Stomach (tissue), 9 donors: ENCODE measurements around the gene PI16. TPM values are rescaled to one million over a fixed set of nuclear protein-coding genes. Genes with fewer than 3 reads are reported as not detected.

Experiments used
- DNase-seq, 2 donors: peaks; one replicate each; pipeline versions ENCODE4 v3.0.0 to v3.0.0-alpha.2; 2013 to 2019
- H3K27ac ChIP-seq, 5 donors: fragments of 200-600 bp in 4 of 5; sonication (generic) in 4 of 5; one replicate each; pipeline ENCODE4 v1.5.1; 2013 to 2019; ENCODE audit warnings: mild to moderate bottlenecking in 1 of 5, moderate library complexity in 1 of 5
- H3K27me3 ChIP-seq, 3 donors: fragments of 200-600 bp; sonication (generic); one replicate each; pipeline ENCODE4 v1.5.1; 2017 to 2019; ENCODE audit warnings: mixed run types in 1 of 3
- H3K36me3 ChIP-seq, 4 donors: fragments of 200-600 bp; sonication (generic); 1 replicate in 3 of 4; 2 replicates in 1 of 4; pipeline ENCODE4 v1.5.1; 2016 to 2019
- H3K4me1 ChIP-seq, 4 donors: fragments of 200-600 bp; sonication (generic); one replicate each; pipeline ENCODE4 v1.5.1; 2016 to 2019
- H3K4me3 ChIP-seq, 4 donors: fragments of 200-600 bp; sonication (generic) in 3 of 4; one replicate each; pipeline ENCODE4 v1.5.1; 2016 to 2019; ENCODE audit warnings: mild to moderate bottlenecking in 1 of 4
- H3K9me3 ChIP-seq, 4 donors: fragments of 200-600 bp; sonication (generic); one replicate each; pipeline ENCODE4 v1.5.1; 2016 to 2019
- EP300 ChIP-seq: sonication (generic); formaldehyde crosslinking; IDR thresholded peaks from one replicate; pipeline ENCODE4 v1.6.1; 2017; ENCODE audit warnings: antibody characterized with exemption
- POLR2A ChIP-seq, 4 donors: fragments of 450-650 bp; IDR thresholded peaks; one replicate each; pipeline ENCODE4 v1.6.1; 2016; ENCODE audit warnings: antibody characterized with exemption in 4 of 4, control low read depth in 2 of 4, mild to moderate bottlenecking in 1 of 4, moderate library complexity in 1 of 4
- POLR2AphosphoS5 ChIP-seq, 3 donors: sonication (generic); formaldehyde crosslinking; IDR thresholded peaks; one replicate each; pipeline ENCODE4 v1.6.1; 2016; ENCODE audit warnings: antibody characterized with exemption in 3 of 3
- WGBS, 5 donors: extraction: QIAGEN DNeasy Blood & Tissue Kit in 3 of 5; methylation state at CpG; one replicate each; pipeline versions ENCODE4 v1.1.5 to v1.1.7; 2013 to 2018; 5-methylcytosine and 5-hydroxymethylcytosine counted together
- intact Hi-C: fragments of 100-400 bp; cut with DNase I; formaldehyde crosslinking; loops from one replicate; pipeline ENCODE4 v1.15.1; 2023; ENCODE audit warnings: low total_unique reads
- polyA plus RNA-seq, 3 donors: library from polyadenylated mRNA; stranded (reverse); fragments of 200-250 nt; gene quantifications; one replicate each; pipeline ENCODE4 v1.2.3, GENCODE V29; 2013
- total RNA-seq, 5 donors: library from RNA; depleted of rRNA; stranded (reverse); fragments of >200 nt; gene quantifications; one replicate each; pipeline versions ENCODE4 v1.1.0 to v1.2.3, GENCODE V29; 2014 to 2016
- TF ChIP-seq, protein P1 (sequence below), 7 experiments: fragments of 450-650 bp in 4 of 7; fragments of 200-600 bp in 3 of 7; sonication (generic) in 3 of 7; IDR thresholded peaks; one replicate each; pipeline ENCODE4 v1.5.1; 2016 to 2019; ENCODE audit warnings: antibody characterized with exemption in 7 of 7, control low read depth in 2 of 7, mild to moderate bottlenecking in 1 of 7
- donor health status: healthy with polysubstance abuse.
- donor health status: Bipolar disorder and iron deficiency.
- donor health status: healthy.

The PI16 gene
- total and polyA plus RNA-seq, 8 donors = 1.2 to 21.3 (median 3.0) TPM; not detected in 2

DNA sequence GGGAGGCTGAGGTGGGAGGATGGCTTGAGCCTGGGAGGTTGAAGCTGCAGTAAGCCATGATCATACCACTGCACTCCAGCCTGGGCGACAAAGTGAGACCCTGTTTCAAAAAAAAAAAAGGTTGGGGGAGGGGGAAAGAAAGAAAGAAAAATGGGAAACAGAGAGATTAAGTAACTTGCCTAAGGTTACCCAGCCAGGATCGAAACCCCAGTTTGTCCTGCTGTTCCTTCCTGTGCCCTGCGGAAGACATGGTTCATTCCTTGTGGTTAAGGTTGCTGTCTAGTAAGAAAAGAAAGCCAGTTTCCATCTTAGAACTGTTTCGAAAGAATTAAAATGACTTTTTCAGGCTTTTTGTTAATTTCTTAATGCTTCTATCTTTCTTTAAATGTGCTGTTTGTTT is 38.9 kb upstream of the PI16 start:
- 91 to 98% (median 92%) methylated on average over 4 of the region's 4 CpGs for WGBS, 5 donors
- Histone ChIP-seq H3K36me3 (peaks cover 37 to 94% (median 89%) of the 10 kb centered on the region in 4 donors), H3K4me3 (no peak overlapping the region), H3K9me3 (no peaks in the 10 kb centered on the region), H3K27ac (no peak overlapping the region), H3K4me1 (peaks cover 19 to 77% (median 43%) of the 10 kb centered on the region in 4 donors), H3K27me3 (no peaks in the 10 kb centered on the region)
- intact Hi-C loops = no loop called here
- TF ChIP-seq EP300 (no peak), POLR2A (IDR thresholded peaks at IDR 0.05) (no peak), POLR2AphosphoS5 (IDR thresholded peaks at IDR 0.05) (no peak)
- TF ChIP-seq, protein P1, sequence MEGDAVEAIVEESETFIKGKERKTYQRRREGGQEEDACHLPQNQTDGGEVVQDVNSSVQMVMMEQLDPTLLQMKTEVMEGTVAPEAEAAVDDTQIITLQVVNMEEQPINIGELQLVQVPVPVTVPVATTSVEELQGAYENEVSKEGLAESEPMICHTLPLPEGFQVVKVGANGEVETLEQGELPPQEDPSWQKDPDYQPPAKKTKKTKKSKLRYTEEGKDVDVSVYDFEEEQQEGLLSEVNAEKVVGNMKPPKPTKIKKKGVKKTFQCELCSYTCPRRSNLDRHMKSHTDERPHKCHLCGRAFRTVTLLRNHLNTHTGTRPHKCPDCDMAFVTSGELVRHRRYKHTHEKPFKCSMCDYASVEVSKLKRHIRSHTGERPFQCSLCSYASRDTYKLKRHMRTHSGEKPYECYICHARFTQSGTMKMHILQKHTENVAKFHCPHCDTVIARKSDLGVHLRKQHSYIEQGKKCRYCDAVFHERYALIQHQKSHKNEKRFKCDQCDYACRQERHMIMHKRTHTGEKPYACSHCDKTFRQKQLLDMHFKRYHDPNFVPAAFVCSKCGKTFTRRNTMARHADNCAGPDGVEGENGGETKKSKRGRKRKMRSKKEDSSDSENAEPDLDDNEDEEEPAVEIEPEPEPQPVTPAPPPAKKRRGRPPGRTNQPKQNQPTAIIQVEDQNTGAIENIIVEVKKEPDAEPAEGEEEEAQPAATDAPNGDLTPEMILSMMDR (IDR thresholded peaks at IDR 0.05) = no peak
- DNase-seq = no peak

DNA sequence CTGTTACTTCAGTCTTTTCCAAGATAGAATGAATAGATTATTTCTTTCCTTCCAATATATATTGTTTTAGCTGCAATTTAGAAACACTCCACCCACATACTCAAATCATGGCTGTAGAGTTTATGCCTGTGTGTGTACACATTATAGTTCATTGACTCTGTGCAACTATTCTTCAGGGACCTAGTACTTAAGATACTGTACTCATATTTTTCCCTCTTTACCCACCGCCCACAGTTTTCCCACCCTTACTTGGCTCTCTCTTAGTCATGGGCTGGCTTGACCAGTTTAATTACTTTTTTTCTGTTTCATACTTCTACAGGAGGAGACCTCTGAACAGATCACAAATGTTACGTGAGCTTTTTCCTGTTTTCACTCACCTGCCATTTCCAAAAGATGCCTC is 38.4 kb upstream of the PI16 start:
- 79 to 95% (median 89%) methylated on average over 2 of the region's 2 CpGs for WGBS, 5 donors
- Histone ChIP-seq H3K4me1 (peaks cover 19 to 75% (median 43%) of the 10 kb centered on the region in 4 donors), H3K27ac (peak overlapping the region in 2 of 5 donors; percentile 67 to 84), H3K9me3 (no peaks in the 10 kb centered on the region), H3K36me3 (peaks cover 39 to 94% (median 90%) of the 10 kb centered on the region in 4 donors), H3K4me3 (no peak overlapping the region), H3K27me3 (no peaks in the 10 kb centered on the region)
- no peak for TF ChIP-seq POLR2AphosphoS5 (IDR thresholded peaks at IDR 0.05)
- TF ChIP-seq, protein P1 (IDR thresholded peaks at IDR 0.05) = no peak
- no peak for TF ChIP-seq EP300
- no peak for TF ChIP-seq POLR2A (IDR thresholded peaks at IDR 0.05)
- intact Hi-C loops = no loop called here
- no peak for DNase-seq

DNA sequence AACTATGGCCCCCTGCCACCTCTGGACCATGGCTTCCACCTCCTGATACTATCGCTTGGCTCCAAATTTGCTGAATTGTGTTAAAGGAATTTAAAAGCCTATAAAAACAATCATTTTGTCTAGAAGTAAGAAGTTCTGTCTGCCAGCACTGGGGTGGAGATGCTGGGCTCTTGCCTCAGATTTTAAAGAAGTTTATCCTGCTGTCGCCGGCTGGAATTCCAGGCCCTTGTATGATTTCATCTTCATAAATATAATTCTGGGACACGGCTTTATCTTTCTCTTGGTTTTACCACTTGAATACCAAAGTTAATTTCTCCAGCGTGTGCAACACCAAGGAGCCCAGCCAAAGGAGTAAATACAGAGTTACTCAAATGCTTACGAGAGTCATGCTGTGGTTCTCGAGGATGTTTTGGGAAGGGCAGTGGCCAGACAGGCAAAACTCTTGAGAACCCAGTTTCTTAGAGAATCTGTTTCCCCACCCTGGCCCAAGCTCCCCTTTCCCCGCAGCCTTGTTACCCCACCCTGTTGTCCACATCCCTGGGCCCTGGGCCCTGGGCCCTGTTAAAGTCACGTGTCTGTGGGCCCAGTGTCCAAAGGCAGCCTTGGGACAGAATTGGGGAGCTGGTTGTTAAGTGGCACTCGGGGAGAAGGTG is 36.9 kb upstream of the PI16 start:
- intact Hi-C loops = no loop called here
- DNase-seq = peak in 1 of 2 donors; percentile 46
- Histone ChIP-seq H3K9me3 (no peaks in the 10 kb centered on the region), H3K4me3 (no peak overlapping the region), H3K27ac (peak overlapping the region; percentile 41 to 84 (median 68)), H3K27me3 (no peaks in the 10 kb centered on the region), H3K4me1 (peaks cover 19 to 60% (median 36%) of the 10 kb centered on the region in 4 donors), H3K36me3 (peaks cover 42 to 95% (median 94%) of the 10 kb centered on the region in 4 donors)
- TF ChIP-seq POLR2A (IDR thresholded peaks at IDR 0.05) = no peak
- TF ChIP-seq POLR2AphosphoS5 (IDR thresholded peaks at IDR 0.05) = peak in 1 of 3 donors; percentile 20
- 77 to 89% (median 86%) methylated on average over 10 of the region's 10 CpGs for WGBS, 5 donors

DNA sequence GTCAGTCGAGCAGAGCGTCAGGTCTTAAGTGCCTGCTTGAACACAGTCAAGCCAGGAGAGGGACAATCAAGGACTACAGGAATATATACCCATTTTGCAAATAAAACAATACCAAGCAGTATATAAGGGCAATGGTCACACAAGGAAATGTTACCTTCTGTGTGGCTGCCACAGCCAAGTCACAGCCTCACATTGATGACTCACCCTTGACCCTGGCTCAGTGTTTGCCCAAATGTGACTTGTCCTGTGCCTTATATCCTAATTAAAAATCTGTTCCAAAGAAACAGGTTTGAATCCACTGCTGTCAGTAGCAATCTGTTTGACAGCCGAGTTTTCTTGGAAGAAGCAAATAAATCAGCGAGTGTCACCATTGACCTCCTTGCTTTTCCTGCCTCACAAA is 34.5 kb upstream of the PI16 start:
- WGBS, 5 donors = 82 to 91% (median 88%) methylated on average over 4 of the region's 4 CpGs
- intact Hi-C loops = no loop called here
- Histone ChIP-seq H3K4me1 (peaks cover 10 to 39% (median 20%) of the 10 kb centered on the region in 4 donors), H3K4me3 (no peak overlapping the region), H3K27me3 (no peaks in the 10 kb centered on the region), H3K36me3 (peaks cover 42 to 100% (median 96%) of the 10 kb centered on the region in 4 donors), H3K9me3 (no peaks in the 10 kb centered on the region), H3K27ac (peak overlapping the region in 4 of 5 donors; percentile 11 to 84 (median 52))
- no peak for DNase-seq
- TF ChIP-seq POLR2AphosphoS5 (IDR thresholded peaks at IDR 0.05) = peak in 1 of 3 donors; percentile 35
- TF ChIP-seq, protein P1 (IDR thresholded peaks at IDR 0.05) = no peak

DNA sequence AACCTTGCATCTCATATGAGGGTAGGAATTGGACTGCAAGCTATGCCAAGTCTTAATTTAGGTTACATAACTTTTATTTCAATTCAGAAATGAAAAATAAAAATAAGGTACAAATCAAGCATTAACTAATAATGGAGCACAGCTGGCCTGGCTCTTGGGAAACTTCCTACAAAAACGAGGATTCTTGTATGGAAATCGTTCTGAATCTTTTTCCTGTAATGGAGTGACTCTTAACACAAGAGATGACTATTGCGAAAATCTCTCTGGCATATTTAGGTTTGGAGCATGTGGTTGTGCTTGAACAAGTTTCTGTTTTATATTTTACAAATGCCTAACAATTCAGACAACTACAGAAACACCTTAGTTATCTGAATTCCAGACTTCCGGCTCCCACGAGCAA is 34.0 kb upstream of the PI16 start:
- WGBS, 5 donors = 77 to 91% (median 88%) methylated on average over 5 of the region's 5 CpGs
- TF ChIP-seq POLR2AphosphoS5 (IDR thresholded peaks at IDR 0.05) (no peak), EP300 (no peak), POLR2A (IDR thresholded peaks at IDR 0.05) (no peak)
- TF ChIP-seq, protein P1 (IDR thresholded peaks at IDR 0.05) = no peak
- Histone ChIP-seq H3K4me3 (no peak overlapping the region), H3K4me1 (peaks cover 10 to 39% (median 20%) of the 10 kb centered on the region in 4 donors), H3K36me3 (peaks cover 41 to 100% (median 96%) of the 10 kb centered on the region in 4 donors), H3K9me3 (no peaks in the 10 kb centered on the region), H3K27ac (peak overlapping the region in 4 of 5 donors; percentile 11 to 84 (median 54)), H3K27me3 (no peaks in the 10 kb centered on the region)
- DNase-seq = no peak
- intact Hi-C loops = no loop called here
